ENCODE measurements around the gene PWWP2B.
"Not testable (repeated sequence)": the region's sequence is repeated elsewhere in the genome, so short reads cannot be mapped to it uniquely, and the experiment has no call there.

The PWWP2B gene

GRCh38 chr10:132436096-132436495 lies 39.1 kb downstream of the PWWP2B start:
- not testable (repeated sequence) for DNase-seq

GRCh38 chr10:132436861-132437410 lies 39.9 kb downstream of the PWWP2B start:
- no peak for DNase-seq

DNA sequence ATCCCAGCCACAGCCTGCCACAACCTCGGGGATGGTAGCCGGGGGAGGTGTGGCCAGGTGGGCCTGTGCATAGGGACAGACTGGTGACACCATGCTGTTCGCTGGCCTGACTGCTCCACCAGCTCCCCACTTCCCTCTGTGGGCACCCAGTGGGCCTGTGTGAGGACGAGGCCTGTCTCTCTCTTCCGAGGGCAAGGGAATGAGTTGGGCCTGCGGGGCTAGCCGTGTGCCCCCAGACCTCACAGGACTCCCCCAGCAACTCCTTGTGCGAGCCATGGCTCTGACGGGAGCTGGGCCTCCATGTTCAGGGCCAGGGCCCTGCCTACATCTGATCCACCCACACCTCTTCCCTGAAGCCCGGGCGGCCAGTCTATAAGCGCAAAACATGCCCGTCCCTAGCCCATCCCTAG lies 40.5 kb downstream of the PWWP2B start:
- no peak for DNase-seq

- no peak for DNase-seq
These were observed 41.4 kb downstream of the PWWP2B start for GRCh38 chr10:132438091-132439024.

GRCh38 chr10:132439025-132439388 lies 42.0 kb downstream of the PWWP2B start:
- DNase-seq = no peak

- DNase-seq = no peak
These were observed 42.6 kb downstream of the PWWP2B start for GRCh38 chr10:132439424-132440163.

GRCh38 chr10:132440791-132441565 lies 44.0 kb downstream of the PWWP2B start:
- no peak for DNase-seq

DNA sequence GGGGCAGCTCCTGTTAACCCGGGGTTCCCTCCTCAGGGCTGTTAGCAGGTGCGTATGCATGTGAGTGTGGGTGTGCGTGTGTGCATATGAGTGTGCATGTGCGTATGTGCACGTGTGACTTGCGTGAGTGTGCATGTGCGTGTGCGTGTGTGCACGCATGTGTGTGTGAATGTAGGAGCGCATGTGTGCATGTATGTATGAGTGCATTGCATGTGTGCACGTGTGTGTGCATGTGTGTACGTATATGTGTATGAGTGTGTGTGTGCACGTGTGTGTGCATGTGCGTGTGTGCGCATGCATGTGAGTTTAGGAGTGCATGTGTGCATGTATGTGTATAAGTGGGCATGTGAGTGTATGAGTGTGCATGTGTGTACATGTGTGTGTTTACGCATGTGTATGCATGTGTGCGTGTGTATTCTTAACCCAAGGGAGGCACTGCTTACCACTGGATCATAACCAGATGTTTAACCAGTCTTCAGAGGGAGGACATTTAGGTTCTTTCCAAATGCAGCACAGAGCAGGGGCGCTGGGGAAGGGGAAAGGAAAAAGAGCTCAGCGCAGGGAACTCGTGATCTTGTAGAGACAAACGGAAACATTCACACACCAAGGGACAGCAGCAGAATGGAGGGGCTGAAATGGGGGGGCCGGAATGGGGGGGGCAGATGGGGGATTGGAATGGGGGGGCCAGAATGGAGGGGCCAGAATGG lies 45.0 kb downstream of the PWWP2B start:
- DNase-seq = no peak

DNA sequence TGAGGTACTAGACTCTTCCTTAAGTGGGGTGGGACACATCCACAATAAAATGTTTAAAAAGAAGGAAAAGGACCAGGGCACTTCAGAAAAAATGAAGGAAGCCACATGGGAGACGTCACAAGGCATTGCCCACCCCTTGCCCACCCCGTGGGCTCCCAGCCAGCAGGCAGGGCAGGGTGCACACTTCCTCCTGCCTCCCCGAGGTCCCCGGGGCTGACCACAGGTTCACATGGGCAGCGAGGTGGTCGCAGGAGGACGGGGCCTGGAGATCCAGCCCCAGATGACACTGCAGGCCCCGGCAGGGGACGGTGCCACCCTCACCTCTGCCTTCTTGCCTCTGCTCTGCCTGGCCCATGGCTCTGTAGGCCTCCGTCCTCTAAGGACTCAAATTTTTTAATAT lies 45.6 kb downstream of the PWWP2B start:
- DNase-seq = no peak

- DNase-seq = peak; percentile 27
These were observed 46.6 kb downstream of the PWWP2B start for GRCh38 chr10:132443605-132443982.

DNA sequence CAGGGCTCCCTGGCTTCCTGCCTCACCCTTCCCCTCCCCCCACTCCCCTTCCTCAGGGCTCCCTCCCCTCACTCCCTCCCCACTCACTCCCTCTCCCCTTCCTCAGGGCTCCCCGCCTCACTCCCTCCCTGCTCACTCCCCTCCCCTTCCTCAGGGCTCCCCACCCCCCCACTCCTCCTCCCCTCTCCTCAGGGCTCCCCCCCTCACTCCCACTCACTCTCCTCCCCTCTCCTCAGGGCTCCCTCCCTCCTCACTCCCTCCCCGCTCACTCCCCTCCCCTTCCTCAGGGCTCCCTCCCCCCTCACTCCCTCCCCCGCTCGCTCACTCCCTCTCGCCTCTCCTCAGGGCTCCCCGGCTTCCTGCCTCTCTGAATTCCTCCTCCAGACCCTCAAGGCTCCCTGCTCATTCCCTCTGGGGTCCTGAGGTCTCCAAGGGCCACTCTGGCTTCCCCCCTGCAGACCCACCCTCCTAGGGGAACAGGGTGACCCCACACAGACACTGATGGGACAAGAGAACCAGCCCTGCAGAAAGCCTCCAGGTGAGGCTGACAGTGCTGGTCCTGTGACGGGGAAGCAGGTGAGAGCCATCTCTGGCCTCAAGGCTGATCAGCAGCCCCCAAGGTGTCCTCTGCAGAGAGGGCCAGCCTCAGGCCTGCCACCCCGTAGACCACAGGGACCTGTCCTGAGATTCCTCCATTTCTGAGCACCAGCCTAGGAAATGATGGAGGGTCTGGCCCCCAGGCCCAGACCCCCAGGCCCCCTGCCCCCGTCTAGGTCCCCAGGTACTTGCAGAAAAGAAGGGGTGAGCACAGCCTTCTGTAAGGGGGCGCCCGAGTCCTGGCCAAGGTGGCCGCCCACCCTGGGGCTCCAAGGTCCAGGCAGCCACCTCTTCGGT lies 47.2 kb downstream of the PWWP2B start:
- DNase-seq = no peak

- DNase-seq = no peak
These were observed 47.9 kb downstream of the PWWP2B start for GRCh38 chr10:132444877-132445351.

GRCh38 chr10:132445516-132446194 lies 48.7 kb downstream of the PWWP2B start:
- DNase-seq = no peak

- no peak for DNase-seq
These were observed 49.2 kb downstream of the PWWP2B start for GRCh38 chr10:132446195-132446581.

DNA sequence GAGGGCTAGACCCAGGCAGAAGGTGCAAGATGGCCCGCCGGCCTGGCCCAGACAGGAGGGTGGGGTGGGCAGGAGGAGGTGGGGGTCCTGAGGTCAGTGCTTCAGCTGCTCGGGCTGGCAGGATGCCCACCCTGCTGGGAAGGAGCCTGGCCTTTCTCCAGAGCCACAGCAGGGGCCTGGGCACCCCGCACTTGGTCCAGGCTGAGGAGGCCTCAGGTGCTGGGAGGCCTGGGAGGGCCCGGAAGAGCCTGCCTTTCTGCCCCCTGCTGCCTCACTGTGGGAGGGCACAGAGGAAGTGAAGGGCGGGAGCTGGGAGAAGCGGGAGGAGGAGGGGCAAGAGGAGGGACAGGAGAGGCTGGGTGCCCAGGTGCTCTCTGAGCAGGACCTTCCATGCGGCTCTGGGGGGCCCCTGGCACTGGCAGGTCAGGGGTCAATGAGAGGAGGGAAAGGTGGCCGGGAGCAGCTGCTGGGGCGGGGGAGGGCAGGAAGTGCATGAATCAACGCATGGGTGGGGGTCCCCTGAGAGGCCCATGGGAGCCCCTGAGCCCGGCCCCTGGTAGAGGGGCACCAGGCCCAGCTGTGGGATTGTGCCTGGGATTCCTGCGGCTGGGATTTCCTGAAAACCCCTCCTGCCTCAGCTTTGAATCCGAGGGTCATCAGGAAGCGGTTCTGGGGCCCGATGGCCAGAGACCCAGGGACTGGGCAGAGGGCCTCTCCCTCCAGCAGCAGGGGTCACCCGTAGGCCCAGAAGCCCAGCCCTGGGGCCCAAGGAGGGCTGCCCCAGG lies 49.9 kb downstream of the PWWP2B start:
- DNase-seq = peak; percentile 79

DNA sequence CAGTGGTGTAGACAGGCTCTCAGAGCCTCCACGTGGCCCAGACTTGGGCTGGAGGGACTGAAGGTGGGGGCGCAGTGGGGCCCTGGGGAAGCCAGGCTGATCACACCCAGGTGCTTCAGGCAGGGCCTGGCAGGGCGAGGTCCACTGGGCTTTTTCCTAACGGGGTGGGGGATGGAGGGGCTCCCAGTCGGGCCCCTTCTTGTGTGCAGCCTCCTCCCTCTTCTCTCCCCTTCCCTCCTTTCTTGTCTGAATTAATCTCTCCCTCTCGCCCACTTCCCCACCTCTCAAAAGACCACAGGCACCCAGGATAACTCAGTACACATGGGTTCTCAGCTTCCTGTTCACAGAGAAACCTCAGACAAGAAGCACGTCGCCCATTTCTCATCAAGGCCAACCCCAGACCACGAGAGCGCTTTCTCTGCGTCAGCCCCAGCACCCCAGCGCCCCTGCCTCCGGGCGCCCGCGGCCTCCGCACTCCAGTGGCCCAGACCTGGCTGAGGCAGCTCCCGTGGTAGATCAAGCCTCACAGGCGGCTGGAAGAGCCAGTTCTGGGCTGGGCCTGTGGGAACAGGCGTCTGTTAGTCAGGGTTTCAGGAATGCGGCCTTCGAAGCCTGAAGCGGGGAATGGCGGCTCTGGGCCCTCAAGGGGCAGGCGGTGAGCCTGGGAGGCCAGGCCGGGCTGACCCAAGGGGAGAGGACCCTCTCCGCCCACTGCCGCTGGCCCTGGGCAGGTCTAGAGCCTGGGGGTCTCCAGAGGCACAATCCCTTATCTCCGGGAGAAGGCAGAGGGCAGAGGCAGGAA lies 50.6 kb downstream of the PWWP2B start:
- peak; percentile 56 for DNase-seq

DNA sequence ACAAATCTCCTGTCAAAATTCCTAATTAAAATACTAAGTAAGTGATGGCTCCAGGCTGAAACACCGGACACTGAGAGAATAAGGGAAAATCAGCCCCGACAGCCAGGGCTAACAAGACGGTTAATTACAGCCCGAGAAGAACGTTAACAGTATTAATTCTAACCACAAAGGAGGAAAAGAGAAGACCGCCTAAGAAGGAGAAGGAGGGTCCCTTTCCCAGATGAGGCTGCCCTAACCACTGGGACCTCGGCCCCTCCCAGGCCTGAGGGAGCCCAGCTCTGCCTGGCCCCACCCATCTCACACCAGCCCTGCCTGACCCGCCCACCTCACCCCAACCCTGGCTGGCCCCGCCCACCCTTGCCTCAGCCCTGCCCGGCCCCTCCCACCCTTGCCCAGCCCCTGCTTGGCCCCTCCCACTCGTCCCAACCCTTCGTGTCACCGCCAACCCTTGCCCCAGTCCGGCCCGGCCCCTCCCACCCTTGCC lies 51.3 kb downstream of the PWWP2B start:
- peak; percentile 71 for DNase-seq

DNA sequence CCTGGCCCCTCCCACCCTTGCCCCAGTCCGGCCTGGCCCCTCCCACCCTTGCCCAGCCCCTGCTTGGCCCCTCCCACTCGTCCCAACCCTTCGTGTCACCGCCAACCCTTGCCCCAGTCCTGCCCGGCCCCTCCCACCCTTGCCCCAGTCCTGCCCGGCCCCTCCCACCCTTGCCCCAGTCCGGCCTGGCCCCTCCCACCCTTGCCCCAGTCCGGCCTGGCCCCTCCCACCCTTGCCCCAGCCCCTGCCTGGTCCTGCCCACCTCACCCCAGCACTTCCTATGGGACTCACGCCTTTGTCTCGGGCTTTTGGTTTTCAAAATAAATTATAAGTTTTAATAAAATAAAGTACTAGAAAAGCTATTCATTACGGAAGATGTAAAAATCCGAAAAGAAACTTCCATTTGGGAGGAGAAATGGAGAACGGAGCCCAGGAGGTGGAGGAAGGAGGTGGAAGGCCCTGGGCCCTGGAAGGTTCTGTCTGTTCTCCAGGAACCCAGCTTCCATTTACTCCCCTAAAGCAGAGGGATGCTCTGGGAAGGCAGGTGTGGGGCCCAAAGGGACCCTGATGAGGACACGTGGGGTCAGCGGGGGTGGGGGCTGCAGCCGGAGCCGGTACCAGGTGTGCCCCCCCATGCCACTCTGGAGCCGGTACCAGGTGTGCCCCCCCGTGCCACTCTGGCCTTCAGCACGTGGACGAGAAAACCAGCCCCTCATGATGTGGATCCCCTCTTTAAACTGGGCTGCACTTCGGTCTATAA lies 52.2 kb downstream of the PWWP2B start:
- peak; percentile 10 for DNase-seq

All from RPMI8226 (cell line).